GM21447 (cell line): ENCODE measurements around the gene OR4D10.
"Not testable (repeated sequence)": the region's sequence is repeated elsewhere in the genome, so short reads cannot be mapped to it uniquely, and the experiment has no call there.

ENCODE experiments used
- ATAC-seq: cut with Tn5 transposase; IDR thresholded peaks from one replicate; pipeline ENCODE4 v1.9.1; 2021; ENCODE audit not compliant: unreplicated experiment

OR4D10 gene

DNA sequence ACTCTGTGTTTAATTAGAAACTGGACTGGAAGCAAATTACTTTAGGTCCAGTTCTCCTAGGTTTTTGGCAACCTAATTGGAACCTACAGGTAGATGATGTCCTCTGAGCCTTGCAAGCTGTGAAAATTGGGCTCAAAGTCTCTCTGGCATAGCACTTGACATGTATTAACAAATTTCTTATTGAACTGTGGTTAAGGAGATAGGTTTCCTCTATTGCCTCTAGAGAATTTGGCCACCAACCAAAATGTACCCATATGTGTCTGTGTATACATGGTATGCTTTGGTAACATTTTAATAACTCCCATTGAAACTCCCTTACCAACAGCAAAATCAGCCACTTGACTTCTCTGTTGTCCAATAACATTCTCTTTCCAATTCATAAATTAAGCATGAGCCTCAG, at the start of gene OR4D10:
TSS of gene OR4D10 (plus strand) at position 301 of the 400 bp plus-strand sequence. CDS start 4,115 bp downstream, outside the sequence.
- ATAC-seq: no peak

DNA sequence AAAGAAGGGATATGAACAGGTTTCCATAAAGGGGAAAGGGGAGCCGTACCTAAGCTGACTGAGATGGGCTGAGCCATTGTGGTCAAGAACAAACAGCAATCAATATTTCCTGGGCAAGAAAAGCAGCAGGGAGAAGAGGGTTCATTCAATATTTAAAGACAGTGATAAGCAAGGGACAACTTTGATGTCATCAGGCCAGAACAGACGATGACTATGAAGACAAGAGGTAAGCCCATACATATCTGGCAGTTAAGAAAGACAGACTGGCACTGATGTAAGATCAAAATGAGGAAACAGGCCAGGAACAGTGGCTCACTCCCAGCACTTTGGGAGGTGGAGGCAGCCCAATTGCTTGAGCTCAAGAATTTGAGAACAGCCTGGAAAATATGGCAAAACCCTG, 49.3 kb upstream of the OR4D10 start:
- ATAC-seq: no peak

DNA sequence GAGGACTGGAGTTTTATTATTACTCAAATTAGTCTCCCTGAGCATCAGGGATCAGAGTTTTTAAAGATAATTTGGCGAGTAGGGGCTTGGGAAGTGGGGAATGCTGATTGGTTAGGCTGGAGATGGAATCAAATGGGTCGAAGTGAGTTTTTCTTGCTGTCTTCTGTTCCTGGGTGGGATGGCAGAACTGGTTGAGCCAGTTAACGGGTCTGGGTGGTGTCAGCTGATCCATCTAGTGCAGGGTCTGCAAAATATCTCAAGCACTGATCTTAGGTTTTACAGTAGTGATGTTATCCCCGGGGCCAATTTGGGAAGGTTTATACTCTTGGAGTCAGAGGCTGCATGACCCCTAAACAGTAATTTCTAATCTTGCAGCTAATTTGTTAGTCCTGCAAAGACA, 48.0 kb upstream of the OR4D10 start:
- no peak for ATAC-seq

DNA sequence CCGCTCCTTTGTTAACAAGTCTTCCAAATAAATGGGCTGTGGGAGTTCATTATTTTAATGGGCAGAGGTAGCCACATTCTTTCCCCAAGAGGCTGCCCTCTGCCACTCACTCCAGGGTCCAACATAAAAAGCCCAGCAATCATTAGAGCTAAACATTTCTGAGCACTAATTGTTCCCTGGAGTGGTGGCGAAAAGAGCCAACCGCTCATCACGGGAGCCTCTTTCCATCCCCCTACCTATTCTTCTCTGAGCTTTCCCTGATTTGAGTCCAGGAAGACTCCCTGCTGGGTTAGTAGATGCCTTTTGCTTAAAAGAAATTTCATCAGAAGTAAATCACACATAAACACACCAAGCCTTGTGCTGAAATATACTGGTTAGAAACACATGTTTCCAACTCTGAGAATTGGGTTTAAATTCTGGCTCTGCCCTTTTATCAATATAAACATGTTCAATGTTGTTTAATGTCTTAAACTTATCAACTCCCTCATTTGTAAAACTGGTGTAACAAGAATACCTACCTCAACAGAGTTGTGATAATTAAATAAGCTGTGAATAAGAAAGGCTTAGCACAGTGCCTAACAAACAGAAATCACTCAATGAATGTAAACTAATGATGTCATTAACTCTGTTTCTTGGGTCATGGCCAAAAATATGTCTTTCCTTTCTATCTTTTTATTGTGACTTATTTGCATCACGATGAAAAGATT, 46.6 kb upstream of the OR4D10 start, which contains the start of gene OR5A2:
TSS of gene OR5A2 (minus strand) at position 53 of the 707 bp plus-strand sequence. CDS start 3,460 bp downstream, outside the sequence.
- no peak for ATAC-seq

DNA sequence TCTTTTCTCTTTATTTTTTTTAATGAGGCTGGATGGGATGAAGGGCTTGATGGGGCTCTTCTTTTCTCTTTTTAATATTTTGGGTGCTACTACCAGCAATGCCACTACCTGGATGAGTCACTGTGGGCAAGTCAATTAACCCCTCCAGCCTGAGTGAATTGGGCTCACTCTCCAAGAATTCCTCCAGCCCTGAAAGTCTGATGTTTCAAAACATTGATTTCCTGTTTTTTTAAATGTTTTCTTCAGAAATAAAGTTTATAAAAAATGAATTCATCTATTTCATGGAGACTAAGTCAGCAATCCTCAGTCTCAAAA, 46.1 kb upstream of the OR4D10 start:
- no peak for ATAC-seq

DNA sequence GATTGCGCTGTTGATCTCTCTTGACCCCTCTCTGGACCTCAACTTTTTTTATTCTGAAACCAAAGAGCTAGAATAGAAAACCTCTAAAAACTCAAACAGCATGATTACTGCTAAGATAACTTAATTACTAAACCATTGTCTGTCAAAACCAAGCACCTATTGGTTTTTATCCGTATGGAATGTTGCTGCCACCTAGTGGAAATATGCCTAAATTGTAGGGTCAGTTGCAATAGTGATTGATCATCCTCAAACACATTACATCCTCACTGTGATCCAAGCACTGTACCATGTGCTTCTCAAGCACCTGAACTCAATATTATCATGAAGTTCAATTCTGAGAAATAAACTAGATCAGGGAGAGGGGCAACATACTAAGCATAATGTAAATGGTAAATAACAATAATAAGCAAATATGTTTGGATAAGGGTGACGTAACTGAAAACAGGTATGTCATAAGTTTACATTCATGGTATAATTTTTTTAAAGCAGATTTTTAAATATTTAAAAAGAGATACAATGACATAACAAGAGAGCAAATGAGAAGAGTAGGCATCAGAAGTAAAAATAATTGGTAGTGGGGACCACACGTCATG, 43.1 kb upstream of the OR4D10 start:
- ATAC-seq: no peak

DNA sequence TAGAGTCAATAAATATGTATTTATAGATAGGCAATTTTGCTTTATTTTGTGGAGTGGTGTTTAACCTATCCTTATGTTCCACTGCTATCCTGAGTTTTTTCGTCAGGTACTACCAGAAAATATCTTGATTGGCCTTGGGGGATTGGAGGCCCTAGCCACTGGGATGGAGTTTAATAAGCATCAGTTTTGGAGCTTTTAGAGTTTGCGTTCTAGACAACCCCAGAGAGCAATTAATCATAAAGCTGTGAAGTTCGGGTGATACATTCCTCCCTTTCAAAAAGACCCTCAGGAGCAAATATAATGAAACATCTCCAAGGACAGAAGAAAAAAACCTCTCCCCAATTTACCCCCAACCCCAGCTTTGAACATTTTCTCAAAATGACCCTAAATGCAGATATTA, 36.9 kb upstream of the OR4D10 start, which contains the start of gene OR5A1:
TSS of gene OR5A1 (plus strand) at position 301 of the 400 bp plus-strand sequence. CDS start 6,700 bp downstream, outside the sequence.
- ATAC-seq: no peak

DNA sequence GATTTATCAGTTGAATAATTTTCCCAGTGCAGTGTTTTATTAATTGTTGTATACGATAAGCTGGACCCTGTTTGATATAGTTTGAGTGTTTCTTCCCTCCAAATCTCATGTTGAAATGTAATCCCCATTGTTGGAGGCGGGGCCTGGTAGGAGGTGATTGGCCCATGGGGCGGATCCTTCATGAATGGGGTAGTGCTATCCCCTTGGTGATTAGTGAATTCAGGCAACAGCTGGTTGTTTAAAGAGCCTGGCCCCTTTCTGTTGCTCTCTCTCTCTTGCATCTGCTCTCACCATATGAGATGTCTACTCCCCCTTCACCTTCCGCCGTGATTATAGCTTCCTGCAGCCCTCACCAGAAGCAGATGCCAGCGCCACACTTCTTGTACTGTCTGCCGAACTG, 35.3 kb upstream of the OR4D10 start:
- no peak for ATAC-seq

DNA sequence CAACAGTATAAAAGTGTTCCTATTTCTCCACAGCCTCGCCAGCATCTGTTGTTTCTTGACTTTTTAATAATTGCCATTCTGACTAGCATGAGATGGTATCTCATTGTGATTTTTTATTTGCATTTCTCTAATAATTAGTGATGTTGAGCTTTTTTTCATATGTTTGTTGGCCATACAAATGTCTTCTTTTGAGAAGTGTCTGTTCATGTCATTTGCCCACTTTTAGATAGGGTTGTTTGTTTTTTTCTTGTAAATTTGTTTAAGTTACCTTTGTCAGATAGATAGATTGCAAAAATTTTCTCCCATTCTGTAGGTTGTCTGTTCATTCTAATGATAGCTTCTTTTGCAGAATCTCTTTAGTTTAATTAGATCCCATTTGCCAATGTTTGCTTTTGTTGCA, 27.5 kb upstream of the OR4D10 start:
- not testable (repeated sequence) for ATAC-seq

DNA sequence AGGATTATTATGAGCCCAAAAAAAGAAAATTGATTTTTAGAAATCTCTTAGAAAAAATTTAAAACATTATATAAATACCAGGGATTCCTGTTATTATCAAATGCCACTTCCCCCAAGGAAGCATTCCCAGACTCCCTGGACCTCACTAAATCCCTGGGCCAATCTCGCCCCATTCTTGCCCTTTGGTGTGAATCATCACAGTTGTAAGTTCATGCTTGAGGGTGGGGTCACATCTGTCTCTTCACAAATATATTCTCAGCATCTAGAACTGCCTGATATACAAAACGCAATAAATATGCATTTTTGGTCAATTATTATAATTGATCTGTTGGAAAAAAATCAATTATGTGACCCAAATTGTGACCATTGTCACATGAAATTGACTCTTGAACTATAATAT, 24.6 kb upstream of the OR4D10 start:
- ATAC-seq: no peak

DNA sequence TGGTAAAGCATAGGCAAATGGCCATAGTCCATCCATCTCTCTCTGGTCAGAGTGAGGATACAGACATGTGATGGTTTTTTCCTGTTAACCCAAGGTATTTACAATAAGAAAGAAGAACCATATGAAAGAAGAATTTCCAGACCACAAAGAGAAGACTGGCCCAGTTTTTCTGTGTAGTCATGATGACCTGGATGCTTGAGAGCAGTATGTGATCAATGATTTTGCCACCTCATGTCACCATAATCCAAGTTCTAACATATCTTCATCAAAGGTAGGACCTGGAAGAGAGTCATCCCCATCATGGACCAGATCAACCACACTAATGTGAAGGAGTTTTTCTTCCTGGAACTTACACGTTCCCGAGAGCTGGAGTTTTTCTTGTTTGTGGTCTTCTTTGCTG, 16.5 kb upstream of the OR4D10 start, which contains the start of gene OR4D6:
TSS of gene OR4D6 (plus strand) at position 301 of the 400 bp plus-strand sequence. CDS start at position 301, 0 bp downstream.
- no peak for ATAC-seq

DNA sequence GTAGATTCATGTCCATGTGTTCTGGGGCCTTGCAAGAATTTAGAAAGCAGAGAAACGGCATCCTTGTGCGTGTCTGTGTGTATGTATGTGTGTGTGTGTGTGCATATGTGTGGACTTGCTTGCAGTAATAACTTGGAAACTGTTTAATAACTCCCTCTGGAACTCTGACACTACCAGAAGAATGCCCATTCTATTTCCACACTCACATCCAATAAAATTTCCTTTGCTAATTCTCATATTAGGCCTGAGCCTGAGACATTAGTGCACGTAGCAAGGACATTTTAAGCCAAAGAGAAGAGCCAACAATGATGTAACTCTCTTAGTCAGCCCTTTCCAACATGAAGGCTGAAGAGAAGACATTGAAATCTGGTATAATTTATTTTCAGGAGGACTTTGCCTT, 13.2 kb upstream of the OR4D10 start:
- ATAC-seq: no peak

DNA sequence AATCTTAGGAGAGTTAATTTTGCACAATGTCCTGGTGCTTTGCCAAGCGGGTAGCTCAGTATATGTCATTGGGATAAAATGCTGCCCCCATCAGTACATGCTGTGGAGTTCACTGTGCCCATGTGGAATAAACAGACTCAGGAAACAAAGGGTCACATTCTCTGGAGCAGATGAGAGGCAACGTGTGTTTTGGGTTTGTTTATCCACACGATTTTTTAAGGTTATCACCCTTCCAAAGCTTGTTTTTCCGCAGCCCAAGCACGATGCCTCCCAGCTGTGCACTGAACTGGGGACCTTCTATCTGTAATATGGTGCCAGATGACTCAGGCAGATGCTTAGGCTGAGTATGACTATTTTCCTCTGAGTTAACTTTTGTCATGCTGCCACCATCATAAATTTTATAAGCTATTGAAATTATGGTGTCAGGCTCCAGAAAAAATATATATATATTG, 9.9 kb upstream of the OR4D10 start:
- no peak for ATAC-seq

DNA sequence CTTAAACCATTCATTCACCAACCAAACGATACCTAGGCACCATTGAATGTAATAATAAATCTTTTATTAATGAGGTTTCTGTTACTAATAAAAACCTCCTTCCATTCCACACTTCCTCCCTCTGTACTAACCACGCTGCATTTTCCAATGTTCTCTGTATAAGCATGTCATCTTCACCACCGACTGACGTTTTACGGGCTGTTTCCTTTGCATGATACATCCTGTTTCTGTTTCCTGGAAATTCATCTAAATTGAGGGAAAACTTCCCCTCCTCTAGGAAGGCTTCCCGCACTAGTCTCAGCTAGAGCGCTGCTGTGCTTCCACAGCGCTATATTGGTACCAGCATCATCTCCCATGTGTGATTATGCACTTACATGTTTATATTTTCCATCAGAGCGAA, 2.1 kb downstream of the OR4D10 start:
- ATAC-seq: no peak

DNA sequence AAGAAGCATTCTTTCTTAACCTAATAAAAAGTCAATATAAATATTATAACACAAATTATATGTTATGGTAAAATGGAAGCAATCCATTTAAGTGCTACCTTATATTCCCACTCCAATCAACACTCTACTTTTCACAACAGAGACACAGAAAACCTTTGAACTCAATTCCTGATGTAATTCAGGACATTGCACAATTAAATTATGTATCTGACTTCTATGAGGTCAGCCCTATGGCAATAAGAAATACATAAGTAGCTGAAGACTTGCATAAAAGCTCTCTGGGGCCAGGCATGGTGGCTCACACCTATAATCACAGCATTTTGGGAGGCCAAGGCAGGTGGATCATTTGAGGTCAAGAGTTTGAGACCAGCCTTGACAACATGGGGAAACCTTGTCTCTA, 6.8 kb downstream of the OR4D10 start:
- ATAC-seq: no peak

DNA sequence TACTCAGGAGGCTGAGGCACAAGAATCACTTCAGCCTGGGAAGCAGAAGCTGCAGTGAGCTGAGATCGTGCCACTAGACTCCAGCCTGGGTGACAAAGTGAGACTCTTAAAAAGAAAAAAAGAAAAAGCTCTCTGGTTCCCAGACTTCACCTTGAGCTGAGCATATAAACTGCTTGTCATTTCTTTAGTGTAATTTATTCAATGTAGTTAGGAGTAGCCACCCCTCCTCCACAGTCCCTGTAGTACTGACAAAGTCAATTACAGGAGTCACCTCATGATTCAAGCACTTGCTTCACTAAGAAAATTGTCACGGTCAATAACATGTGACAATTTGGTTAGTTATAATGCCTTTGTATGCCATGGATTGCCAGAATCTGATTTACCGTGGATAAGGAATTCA, 7.2 kb downstream of the OR4D10 start:
- ATAC-seq: no peak

DNA sequence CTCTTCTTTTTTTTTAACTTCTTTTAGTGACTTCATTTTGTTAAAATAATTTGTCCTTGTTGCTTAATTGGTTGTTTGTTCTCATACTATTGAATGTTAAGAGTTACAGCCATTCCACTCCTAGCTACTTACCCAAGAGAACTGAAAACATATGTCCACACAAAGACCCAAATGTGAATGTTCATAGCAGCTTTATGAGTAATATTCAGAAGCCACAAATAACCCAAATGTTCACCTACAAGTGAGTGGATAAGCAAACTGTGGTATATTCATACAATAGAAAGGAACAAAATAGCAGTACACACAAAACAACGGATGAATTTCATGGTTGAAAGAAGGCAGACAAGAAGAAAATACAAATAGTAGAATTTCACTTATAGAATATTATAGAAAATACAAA, 28.8 kb downstream of the OR4D10 start:
- ATAC-seq: no peak

DNA sequence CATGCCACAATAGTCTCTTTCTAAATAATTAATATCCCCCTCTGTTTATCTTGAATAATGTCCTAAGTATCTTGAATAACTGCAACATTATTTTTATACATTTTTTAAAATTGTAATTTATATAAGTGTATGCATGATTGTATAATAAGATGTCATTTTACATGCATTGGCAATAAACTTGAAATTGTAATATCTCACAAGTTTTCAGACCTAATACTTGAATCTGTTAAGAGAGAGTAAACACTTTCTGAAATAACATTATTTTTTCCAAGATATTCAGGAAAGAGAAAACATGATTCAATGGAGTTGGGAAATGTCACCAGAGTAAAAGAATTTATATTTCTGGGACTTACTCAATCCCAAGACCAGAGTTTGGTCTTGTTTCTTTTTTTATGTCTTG, 30.2 kb downstream of the OR4D10 start, which contains the start of gene OR4D11:
TSS of gene OR4D11 (plus strand) at position 301 of the 400 bp plus-strand sequence. CDS start at position 301, 0 bp downstream.
- no peak for ATAC-seq

DNA sequence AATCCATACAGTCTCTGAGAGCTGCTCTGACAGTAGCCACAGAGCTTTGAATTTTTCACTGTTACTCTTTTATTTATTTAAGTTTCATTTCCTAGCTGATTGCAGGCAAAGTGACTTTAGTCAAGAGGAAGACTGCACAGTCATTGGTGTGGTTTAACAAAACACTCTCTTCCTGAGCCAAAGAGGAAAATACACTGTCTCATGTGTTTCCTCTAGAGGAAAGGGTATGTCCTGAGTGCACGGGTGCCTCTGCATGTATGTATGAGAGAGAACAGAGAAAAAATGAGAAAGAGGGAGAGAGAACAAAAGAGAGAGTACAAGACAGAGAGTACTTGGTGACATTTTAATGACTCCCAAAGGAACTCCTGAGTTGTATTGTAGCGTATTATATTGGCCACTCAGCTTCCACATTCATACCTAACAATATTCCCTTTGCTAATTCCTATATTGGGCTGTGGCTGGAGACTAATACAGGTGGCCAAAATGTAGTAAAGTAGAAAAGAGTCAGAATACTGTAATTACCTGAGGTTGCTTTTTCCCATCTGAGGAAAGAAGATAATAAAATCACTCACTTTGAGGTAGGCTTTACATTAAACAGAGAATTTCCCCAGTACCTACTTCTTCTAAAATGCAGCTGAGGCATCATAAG, 38.0 kb downstream of the OR4D10 start, which contains the start of gene OR4D9:
TSS of gene OR4D9 (plus strand) at position 599 of the 649 bp plus-strand sequence. CDS start 3,374 bp downstream, outside the sequence.
- ATAC-seq: no peak

DNA sequence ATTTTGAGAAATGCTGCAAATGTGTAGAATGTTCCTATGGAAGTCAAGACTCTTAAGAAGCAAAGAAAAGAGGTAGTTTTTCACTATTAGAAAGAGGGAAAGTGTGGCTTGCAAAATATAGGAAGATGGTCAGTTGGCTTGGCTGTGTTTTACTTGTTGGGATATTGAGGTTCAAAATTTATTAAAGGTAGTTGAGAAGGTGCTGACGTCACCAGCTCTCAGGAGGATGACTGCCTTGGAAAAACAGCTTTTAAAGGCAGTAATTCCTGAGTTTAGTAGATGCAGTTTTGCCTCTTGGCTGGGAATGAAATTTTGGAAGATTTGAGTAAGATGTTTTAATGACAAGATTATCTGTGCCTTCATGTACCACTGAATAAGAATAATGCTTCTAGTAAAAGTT, 38.6 kb downstream of the OR4D10 start:
- ATAC-seq: no peak

DNA sequence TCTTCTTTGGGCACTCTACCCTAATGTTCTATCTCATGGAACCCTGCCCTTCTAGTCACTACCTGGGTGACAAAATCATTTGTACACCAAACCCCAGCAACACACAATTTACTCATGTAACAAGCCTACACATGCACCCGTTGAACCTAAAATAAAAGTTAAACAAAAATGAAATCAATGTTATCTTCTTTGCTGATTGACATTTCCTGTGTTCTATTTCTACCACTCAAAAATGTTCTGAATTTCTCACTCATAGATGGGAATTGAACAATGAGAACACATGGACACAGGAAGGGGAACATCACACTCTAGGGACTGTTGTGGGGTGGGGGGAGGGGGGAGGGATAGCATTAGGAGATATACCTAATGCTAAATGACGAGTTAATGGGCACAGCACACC, 47.0 kb downstream of the OR4D10 start:
- not testable (repeated sequence) for ATAC-seq

DNA sequence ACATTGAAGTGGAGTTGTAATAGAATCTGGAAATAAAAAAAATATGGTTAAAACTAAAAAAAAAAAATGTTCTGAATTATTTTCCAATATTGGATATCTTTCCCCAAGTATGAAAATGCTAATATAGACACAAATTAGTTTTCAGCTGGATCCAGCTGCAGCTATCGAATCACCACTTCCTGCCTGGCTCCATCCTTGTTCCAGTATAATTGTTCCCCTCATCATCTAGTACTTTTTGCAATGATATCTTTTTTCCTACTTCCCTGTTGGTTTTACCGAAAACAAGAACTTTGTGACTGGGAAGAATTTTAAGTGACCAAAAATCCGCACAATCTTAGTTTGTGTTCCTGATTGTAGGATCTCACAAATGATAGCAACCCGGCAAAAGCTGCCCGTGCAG, 47.6 kb downstream of the OR4D10 start:
- ATAC-seq: no peak
